Heart left ventricle (tissue), 16 donors: Measurements from ENCODE around the gene PLIN4. TPM values are rescaled to one million over a fixed set of nuclear protein-coding genes. Genes with fewer than 3 reads are reported as not detected.

Experiments used
- ATAC-seq, 4 donors: fragments of 200-7000 bp; cut with Tn5 transposase; one replicate each; pipeline ENCODE4 v1.9.1; 2020 to 2022; ENCODE audit warnings: moderate library complexity in 4 of 4, mild to moderate bottlenecking in 3 of 4, moderate number of reproducible peaks in 1 of 4
- DNase-seq, 5 donors: peaks; one replicate each; pipeline ENCODE4 v3.0.0-alpha.2; 2020
- H3K27ac ChIP-seq, 12 donors: fragments of 200-600 bp; sonication (generic) in 4 of 12; one replicate each; pipeline versions ENCODE4 v1.5.0 to v1.8.0; 2016 to 2022; ENCODE audit warnings: mild to moderate bottlenecking in 2 of 12
- H3K27me3 ChIP-seq, 9 donors: fragments of 200-600 bp; sonication (generic) in 2 of 9; one replicate each; pipeline versions ENCODE4 v1.5.1 to v1.8.0; 2016 to 2022; ENCODE audit warnings: mild to moderate bottlenecking in 3 of 9
- H3K36me3 ChIP-seq, 9 donors: fragments of 200-600 bp; sonication (generic) in 2 of 9; one replicate each; pipeline versions ENCODE4 v1.5.0 to v1.8.0; 2018 to 2022; ENCODE audit warnings: mild to moderate bottlenecking in 2 of 9
- H3K4me1 ChIP-seq, 12 donors: fragments of 200-600 bp; sonication (generic) in 4 of 12; one replicate each; pipeline versions ENCODE4 v1.5.0 to v1.8.0; 2016 to 2022; ENCODE audit warnings: mild to moderate bottlenecking in 3 of 12
- H3K4me3 ChIP-seq, 12 donors: fragments of 200-600 bp; sonication (generic) in 4 of 12; one replicate each; pipeline versions ENCODE4 v1.5.0 to v1.8.0; 2017 to 2022; ENCODE audit warnings: mild to moderate bottlenecking in 9 of 12, moderate library complexity in 4 of 12
- H3K9me3 ChIP-seq, 12 donors: fragments of 200-600 bp; sonication (generic) in 4 of 12; one replicate each; pipeline versions ENCODE4 v1.5.0 to v1.8.0; 2016 to 2022; ENCODE audit warnings: mild to moderate bottlenecking in 1 of 12
- POLR2A ChIP-seq, 2 donors: fragments of 450-650 bp; IDR thresholded peaks; one replicate each; pipeline ENCODE4 v1.6.1; 2017; ENCODE audit warnings: antibody characterized with exemption in 2 of 2, mild to moderate bottlenecking in 2 of 2, moderate library complexity in 2 of 2
- WGBS, 4 donors: extraction: QIAGEN DNeasy Blood & Tissue Kit in 2 of 4; methylation state at CpG; one replicate each; pipeline versions ENCODE4 v1.1.5 to v1.1.7; 2013 to 2018; 5-methylcytosine and 5-hydroxymethylcytosine counted together
- intact Hi-C, 10 donors: fragments of 100-400 bp; cut with DNase I; formaldehyde crosslinking; loops; one replicate each; pipeline versions ENCODE4 v1.11.1 to v1.14.2; 2022
- polyA plus RNA-seq, 2 donors: library from polyadenylated mRNA; stranded (reverse); fragments of 200-250 nt; gene quantifications; one replicate each; pipeline ENCODE4 v1.2.3, GENCODE V29; 2013
- total RNA-seq, 9 donors: library from RNA; depleted of rRNA in 2 of 9; stranded (reverse); fragments of >200 nt in 2 of 9; fragmentation: NEBNext Ultra II Directional in 3 of 9; extraction: Animal tissue kit (Norgen Biotek cat#: 25700) in 3 of 9; gene quantifications; one replicate each; pipeline versions ENCODE4 v1.1.0 to v1.2.4, GENCODE V29; 2016 to 2023
- TF ChIP-seq, protein P1 (sequence below), 12 donors: fragments of 200-600 bp; sonication (generic) in 4 of 12; IDR thresholded peaks; one replicate each; pipeline versions ENCODE4 v1.5.0 to v1.8.0; 2018 to 2022; ENCODE audit warnings: antibody characterized with exemption in 12 of 12, mild to moderate bottlenecking in 5 of 12
- donor health status: ischemic (EF 13 %, LVEDD 7.1; RV severe dilation, severe dysfunction).
- donor health status: healthy with polysubstance abuse.
- donor health status: DM: no; HTN: yes; CAD: no.
- donor health status: DM: no; HTN: no; CAD: no.
- donor health status: ischemic (EF 25% LVEDD 6.9; RV normal size, moderate dysfunction).
- donor health status: ischemic (EF 25% LVEDD 5.7; RV mildly dilated, moderate dysfunction).
- donor health status: healthy.
- donor health status: DM: yes; HTN: yes; CAD: no.
- donor health status: ischemic (EF 35%, LVEDD 5.7; RV mildly dilated, moderate dysfunction).
- donor health status: nonischemic (EF 11% LVEDD 7.7; RV severe dilation, severe dysfunction).
- donor health status: DM: yes; HTN: yes; CAD: no.
- donor health status: PGD.
- donor health status: ischemic (EF 29% LVEDD 5.4; RV normal size, mild dysfunction).
- donor health status: nonischemic (EF 23%, LVEDD 6.1; RV moderate dilation, normal function).

The PLIN4 gene
- total and polyA plus RNA-seq, 11 donors = 55.5 to 292 (median 174) TPM

- no peaks in the 10 kb centered on the region for H3K27me3 ChIP-seq
- 88 to 93% (median 92%) methylated on average over 15 to 17 of the region's 17 CpGs for WGBS, 4 donors
- ATAC-seq (no peak), DNase-seq (no peak)
- peak overlapping the region in 1 of 12 donors; percentile 24 for H3K27ac ChIP-seq
- no peak overlapping the region for H3K4me3 ChIP-seq
- H3K9me3 ChIP-seq = no peaks in the 10 kb centered on the region
- H3K36me3 ChIP-seq = peaks cover 0 to 38% (median 7%) of the 10 kb centered on the region in 9 donors
- intact Hi-C loops = no loop called here
- H3K4me1 ChIP-seq = peaks cover 0 to 33% (median under 1%) of the 10 kb centered on the region in 12 donors
- TF ChIP-seq POLR2A (IDR thresholded peaks at IDR 0.05) = no peak
- TF ChIP-seq, protein P1, sequence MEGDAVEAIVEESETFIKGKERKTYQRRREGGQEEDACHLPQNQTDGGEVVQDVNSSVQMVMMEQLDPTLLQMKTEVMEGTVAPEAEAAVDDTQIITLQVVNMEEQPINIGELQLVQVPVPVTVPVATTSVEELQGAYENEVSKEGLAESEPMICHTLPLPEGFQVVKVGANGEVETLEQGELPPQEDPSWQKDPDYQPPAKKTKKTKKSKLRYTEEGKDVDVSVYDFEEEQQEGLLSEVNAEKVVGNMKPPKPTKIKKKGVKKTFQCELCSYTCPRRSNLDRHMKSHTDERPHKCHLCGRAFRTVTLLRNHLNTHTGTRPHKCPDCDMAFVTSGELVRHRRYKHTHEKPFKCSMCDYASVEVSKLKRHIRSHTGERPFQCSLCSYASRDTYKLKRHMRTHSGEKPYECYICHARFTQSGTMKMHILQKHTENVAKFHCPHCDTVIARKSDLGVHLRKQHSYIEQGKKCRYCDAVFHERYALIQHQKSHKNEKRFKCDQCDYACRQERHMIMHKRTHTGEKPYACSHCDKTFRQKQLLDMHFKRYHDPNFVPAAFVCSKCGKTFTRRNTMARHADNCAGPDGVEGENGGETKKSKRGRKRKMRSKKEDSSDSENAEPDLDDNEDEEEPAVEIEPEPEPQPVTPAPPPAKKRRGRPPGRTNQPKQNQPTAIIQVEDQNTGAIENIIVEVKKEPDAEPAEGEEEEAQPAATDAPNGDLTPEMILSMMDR (IDR thresholded peaks at IDR 0.05) = no peak
Observed at GRCh38 chr19:4513248-4513647, 5.0 kb downstream of the PLIN4 start.

- H3K27ac ChIP-seq = no peak overlapping the region
- 85 to 92% (median 89%) methylated on average over 14 to 17 of the region's 17 CpGs for WGBS, 4 donors
Observed at GRCh38 chr19:4512070-4512469, 6.2 kb downstream of the PLIN4 start.

GRCh38 chr19:4511300-4512054 is 6.8 kb downstream of the PLIN4 start:
- WGBS, 4 donors = 80 to 90% (median 88%) methylated on average over 26 to 27 of the region's 27 CpGs
- Histone ChIP-seq H3K27ac (no peak overlapping the region), H3K27me3 (no peaks in the 10 kb centered on the region), H3K9me3 (no peaks in the 10 kb centered on the region), H3K4me1 (peaks cover 0 to 43% (median 0%) of the 10 kb centered on the region in 12 donors), H3K4me3 (no peak overlapping the region), H3K36me3 (peaks cover 0 to 53% (median 12%) of the 10 kb centered on the region in 9 donors)
- DNase-seq (peak in 1 of 5 donors; percentile 5), ATAC-seq (peak in 2 of 4 donors; percentile 6 to 14)
- TF ChIP-seq POLR2A (IDR thresholded peaks at IDR 0.05) = no peak
- TF ChIP-seq, protein P1 (IDR thresholded peaks at IDR 0.05) = no peak
- intact Hi-C loops = no loop called here

More at GRCh38 chr19:4512070-4512469, 6.2 kb downstream of the PLIN4 start:
- H3K4me1 ChIP-seq = peaks cover 0 to 41% (median 0%) of the 10 kb centered on the region in 12 donors
- DNase-seq (peak in 1 of 5 donors; percentile 4), ATAC-seq (no peak)
- no peaks in the 10 kb centered on the region for H3K27me3 ChIP-seq
- peaks cover 0 to 48% (median 11%) of the 10 kb centered on the region in 9 donors for H3K36me3 ChIP-seq
- intact Hi-C loops = no loop called here
- no peak overlapping the region for H3K4me3 ChIP-seq
- H3K9me3 ChIP-seq = no peaks in the 10 kb centered on the region
- TF ChIP-seq, protein P1 (IDR thresholded peaks at IDR 0.05) = no peak
- TF ChIP-seq POLR2A (IDR thresholded peaks at IDR 0.05) = no peak

DNA sequence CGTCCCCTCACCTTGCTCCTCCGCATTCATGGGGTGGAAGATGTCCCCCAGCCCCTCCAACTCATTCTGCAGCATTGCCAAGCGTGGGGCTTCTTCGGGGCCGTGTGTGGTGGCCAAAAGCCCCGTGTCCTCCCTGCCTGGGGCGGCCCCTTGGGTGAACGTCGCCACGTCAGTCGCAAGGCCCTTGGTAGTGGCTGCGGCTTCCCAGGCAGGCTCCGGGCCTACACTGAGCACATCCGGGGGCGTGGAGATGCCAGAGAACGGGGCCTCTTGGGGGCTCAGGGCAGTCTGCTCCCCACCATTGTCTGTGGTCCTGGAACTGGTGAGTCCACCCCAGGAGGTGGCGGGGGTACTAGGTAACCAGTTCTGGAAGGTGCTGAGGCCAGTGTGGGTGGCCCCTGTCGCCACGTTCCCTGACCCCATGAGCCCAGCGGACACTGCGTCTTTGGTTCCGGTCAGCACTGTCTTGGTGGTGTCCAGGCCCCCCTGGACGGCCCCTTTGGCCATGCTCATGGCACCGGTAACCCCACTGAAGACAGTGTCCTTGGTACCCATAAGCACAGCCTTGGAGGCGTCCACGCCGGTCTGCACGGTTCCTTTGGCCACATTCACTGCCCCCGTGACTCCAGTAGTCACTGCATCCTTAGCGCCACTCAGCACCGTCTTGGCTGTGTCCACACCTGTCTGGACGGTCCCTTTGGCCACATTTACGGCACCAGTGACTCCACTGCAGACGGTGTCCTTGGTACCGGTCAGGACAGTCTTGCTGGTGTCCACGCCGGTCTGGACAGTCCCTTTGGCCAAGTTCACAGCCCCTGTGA is 7.6 kb downstream of the PLIN4 start:
- Histone ChIP-seq H3K4me1 (peaks cover 0 to 35% (median 0%) of the 10 kb centered on the region in 12 donors), H3K9me3 (no peaks in the 10 kb centered on the region), H3K36me3 (peaks cover 0 to 56% (median 18%) of the 10 kb centered on the region in 9 donors), H3K27me3 (no peaks in the 10 kb centered on the region), H3K4me3 (no peak overlapping the region), H3K27ac (peak overlapping the region in 1 of 12 donors; percentile 11)
- DNase-seq (peak in 1 of 5 donors; percentile 7), ATAC-seq (peak in 3 of 4 donors; percentile 5 to 11 (median 11))
- TF ChIP-seq, protein P1 (IDR thresholded peaks at IDR 0.05) = no peak
- no peak for TF ChIP-seq POLR2A (IDR thresholded peaks at IDR 0.05)
- intact Hi-C loops = no loop called here
- 85 to 88% (median 88%) methylated on average over 26 to 37 of the region's 37 CpGs for WGBS, 4 donors
